ENCODE data around the gene KCNG1.

The KCNG1 gene

GRCh38 chr20:51037532-51038115 lies 14.7 kb upstream of the KCNG1 start:
- TF ChIP-seq, protein P1, sequence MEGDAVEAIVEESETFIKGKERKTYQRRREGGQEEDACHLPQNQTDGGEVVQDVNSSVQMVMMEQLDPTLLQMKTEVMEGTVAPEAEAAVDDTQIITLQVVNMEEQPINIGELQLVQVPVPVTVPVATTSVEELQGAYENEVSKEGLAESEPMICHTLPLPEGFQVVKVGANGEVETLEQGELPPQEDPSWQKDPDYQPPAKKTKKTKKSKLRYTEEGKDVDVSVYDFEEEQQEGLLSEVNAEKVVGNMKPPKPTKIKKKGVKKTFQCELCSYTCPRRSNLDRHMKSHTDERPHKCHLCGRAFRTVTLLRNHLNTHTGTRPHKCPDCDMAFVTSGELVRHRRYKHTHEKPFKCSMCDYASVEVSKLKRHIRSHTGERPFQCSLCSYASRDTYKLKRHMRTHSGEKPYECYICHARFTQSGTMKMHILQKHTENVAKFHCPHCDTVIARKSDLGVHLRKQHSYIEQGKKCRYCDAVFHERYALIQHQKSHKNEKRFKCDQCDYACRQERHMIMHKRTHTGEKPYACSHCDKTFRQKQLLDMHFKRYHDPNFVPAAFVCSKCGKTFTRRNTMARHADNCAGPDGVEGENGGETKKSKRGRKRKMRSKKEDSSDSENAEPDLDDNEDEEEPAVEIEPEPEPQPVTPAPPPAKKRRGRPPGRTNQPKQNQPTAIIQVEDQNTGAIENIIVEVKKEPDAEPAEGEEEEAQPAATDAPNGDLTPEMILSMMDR (IDR thresholded peaks at IDR 0.05; ENCODE audit: insufficient read depth, low read length, missing control alignments) = no peak
- CTCF ChIA-PET = interaction anchor here (0.8 to 2.4 kb wide), 5 partner anchors 9 to 289 kb away, joined by 3 to 10 read pairs (median 3); no protein-coding TSS in a partner anchor
- no peak for DNase-seq (ENCODE audit: low read depth, low spot score)

GRCh38 chr20:51036827-51037531 lies 14.1 kb upstream of the KCNG1 start:
- ChIA-PET POLR2A (no interaction called here), CTCF (interaction anchor here (0.8 to 2.4 kb wide), 5 partner anchors 8 to 289 kb away, joined by 3 to 10 read pairs (median 3); no protein-coding TSS in a partner anchor)
- DNase-seq (ENCODE audit: low read depth, low spot score) = no peak
- no peak overlapping the region for H3K4me3 ChIP-seq (ENCODE audit: low read depth, low read length)
- TF ChIP-seq, protein P1 (IDR thresholded peaks at IDR 0.05; ENCODE audit: insufficient read depth, low read length, missing control alignments) = no peak

More at GRCh38 chr20:51037532-51038115, 14.7 kb upstream of the KCNG1 start:
- H3K4me3 ChIP-seq (ENCODE audit: low read depth, low read length) = no peak overlapping the region
- POLR2A ChIA-PET = interaction anchor here (0.6 kb wide), 1 partner anchor 606 kb away, joined by 3 read pairs; no protein-coding TSS in a partner anchor

GRCh38 chr20:51036226-51036625 lies 13.3 kb upstream of the KCNG1 start:
- CTCF ChIA-PET = interaction anchor here (1.1 to 2.4 kb wide), 2 partner anchors 21 to 47 kb away, joined by 3 to 10 read pairs; no protein-coding TSS in a partner anchor
- TF ChIP-seq, protein P1 (IDR thresholded peaks at IDR 0.05; ENCODE audit: insufficient read depth, low read length, missing control alignments) = no peak
- no peak for DNase-seq (ENCODE audit: low read depth, low spot score)
- POLR2A ChIA-PET = no interaction called here
- H3K4me3 ChIP-seq (ENCODE audit: low read depth, low read length) = no peak overlapping the region

DNA sequence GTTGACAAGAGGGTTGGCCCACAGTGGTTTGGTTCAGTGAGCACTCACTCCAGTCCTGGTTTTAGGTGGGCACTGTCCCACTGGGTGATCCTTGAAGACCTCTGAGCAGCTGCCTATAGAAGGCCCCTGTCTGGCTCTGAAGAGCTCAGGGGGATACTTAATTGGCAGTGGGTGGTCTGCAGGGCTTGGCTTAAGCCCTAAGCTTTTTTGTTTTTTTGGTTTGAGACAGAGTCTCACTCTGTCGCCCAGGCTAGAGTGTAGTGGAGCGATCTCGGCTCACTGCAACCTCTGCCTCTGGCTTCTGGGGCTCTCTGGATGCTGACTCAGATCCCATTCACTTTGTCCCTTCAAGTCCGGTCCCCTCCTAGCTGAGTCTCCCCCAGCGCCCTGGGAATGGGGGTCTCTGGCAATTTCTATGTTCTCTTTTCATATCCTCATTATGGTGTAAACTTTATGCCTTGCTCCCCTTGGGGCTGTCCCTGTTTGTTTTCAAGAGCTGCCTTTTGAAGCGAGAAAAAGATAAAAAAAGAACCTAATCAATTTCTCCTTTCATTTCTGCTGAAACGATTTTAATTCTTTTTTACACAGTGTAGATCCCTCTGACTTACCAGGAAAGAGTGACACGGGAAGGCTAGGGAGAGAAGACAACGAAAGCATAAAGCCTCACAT lies 12.2 kb upstream of the KCNG1 start:
- CTCF ChIA-PET = interaction anchor here (0.9 to 2.8 kb wide), 6 partner anchors 8 to 271 kb away, joined by 3 to 16 read pairs (median 5); no protein-coding TSS in a partner anchor
- no peak overlapping the region for H3K4me3 ChIP-seq (ENCODE audit: low read depth, low read length)
- TF ChIP-seq, protein P1 (IDR thresholded peaks at IDR 0.05; ENCODE audit: insufficient read depth, low read length, missing control alignments) = no peak
- POLR2A ChIA-PET = interaction anchor here (1.1 kb wide), 2 partner anchors 9 to 87 kb away, joined by 3 read pairs; no protein-coding TSS in a partner anchor
- no peak for DNase-seq (ENCODE audit: low read depth, low spot score)

DNA sequence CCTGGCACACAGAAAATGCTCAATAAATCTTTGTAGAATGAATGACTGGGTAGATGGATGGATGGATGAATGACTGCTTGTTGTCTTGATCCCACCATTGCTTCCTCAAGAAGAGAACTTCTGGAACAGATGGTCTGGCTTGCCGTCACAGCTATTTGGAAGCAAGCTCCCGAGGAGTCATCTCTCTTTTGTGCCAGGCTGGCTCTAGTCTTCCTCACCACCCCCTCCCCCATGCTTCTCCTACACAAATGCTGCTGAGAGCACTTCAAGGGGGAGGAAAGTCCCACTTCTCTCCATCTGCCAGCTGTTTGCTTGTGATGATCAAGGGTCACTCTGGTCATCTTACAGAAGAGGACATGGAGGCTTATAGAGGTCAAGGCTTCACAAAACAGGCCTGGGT lies 11.6 kb upstream of the KCNG1 start:
- TF ChIP-seq, protein P1 (IDR thresholded peaks at IDR 0.05; ENCODE audit: insufficient read depth, low read length, missing control alignments) = no peak
- POLR2A ChIA-PET = interaction anchor here (0.7 to 1.1 kb wide), 3 partner anchors 9 to 865 kb away, joined by 3 read pairs; no protein-coding TSS in a partner anchor
- no peak for DNase-seq (ENCODE audit: low read depth, low spot score)
- CTCF ChIA-PET = interaction anchor here (0.8 to 2.8 kb wide), 8 partner anchors 8 to 272 kb away, joined by 3 to 16 read pairs (median 4); partner anchors contain the start of gene KCNG1
- H3K4me3 ChIP-seq (ENCODE audit: low read depth, low read length) = no peak overlapping the region

All from AG04449 (cell line).